ENCODE measurements around the gene LYZ.

The LYZ gene

DNA sequence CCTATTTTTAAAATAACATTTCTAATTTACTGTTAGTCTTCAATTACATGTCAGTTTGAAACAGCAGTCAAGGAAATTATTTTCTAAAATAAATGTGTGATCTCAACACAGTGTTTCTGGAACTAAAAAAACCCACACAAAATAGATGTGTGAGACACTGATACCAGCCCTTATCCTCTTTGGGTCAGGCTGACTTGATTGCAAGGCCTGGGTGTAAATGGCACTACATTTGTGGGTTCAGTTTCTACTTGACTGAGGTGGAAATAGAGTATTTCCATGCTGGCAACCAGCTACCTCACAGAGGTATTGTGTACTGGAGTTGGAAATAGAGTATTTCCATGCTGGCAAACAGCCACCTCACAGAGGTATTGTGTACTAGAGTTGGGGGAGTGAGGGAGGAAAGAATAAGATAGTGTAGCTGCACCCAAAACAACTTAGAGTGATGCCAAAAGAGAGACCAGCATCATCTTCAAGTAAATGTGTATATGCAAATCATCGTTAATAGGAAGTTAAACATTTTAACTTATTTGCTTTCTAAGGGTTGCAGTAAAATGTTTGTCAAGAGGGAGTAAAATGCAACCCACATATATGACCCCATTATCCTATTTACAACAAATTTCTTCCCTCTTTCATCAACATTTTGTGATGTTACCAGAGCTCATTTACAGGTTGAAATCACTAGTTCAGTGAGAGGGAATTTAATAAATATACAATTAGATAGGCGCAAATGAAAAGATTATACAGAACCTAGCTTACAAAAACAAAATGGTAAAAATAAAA is 10.7 kb upstream of the LYZ start:
- Mint-ChIP-seq H3K4me1 (peaks cover 9% of the 10 kb centered on the region), H3K9me3 (no peaks in the 10 kb centered on the region), H3K36me3 (ENCODE audit: low read depth) (no peaks in the 10 kb centered on the region), H3K4me3 (no peak overlapping the region), H3K27ac (no peak overlapping the region), H3K27me3 (ENCODE audit: low read depth, poor library complexity) (no peaks in the 10 kb centered on the region)
- TF ChIP-seq, protein P1, sequence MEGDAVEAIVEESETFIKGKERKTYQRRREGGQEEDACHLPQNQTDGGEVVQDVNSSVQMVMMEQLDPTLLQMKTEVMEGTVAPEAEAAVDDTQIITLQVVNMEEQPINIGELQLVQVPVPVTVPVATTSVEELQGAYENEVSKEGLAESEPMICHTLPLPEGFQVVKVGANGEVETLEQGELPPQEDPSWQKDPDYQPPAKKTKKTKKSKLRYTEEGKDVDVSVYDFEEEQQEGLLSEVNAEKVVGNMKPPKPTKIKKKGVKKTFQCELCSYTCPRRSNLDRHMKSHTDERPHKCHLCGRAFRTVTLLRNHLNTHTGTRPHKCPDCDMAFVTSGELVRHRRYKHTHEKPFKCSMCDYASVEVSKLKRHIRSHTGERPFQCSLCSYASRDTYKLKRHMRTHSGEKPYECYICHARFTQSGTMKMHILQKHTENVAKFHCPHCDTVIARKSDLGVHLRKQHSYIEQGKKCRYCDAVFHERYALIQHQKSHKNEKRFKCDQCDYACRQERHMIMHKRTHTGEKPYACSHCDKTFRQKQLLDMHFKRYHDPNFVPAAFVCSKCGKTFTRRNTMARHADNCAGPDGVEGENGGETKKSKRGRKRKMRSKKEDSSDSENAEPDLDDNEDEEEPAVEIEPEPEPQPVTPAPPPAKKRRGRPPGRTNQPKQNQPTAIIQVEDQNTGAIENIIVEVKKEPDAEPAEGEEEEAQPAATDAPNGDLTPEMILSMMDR (IDR thresholded peaks at IDR 0.05): no peak
- no peak for DNase-seq

DNA sequence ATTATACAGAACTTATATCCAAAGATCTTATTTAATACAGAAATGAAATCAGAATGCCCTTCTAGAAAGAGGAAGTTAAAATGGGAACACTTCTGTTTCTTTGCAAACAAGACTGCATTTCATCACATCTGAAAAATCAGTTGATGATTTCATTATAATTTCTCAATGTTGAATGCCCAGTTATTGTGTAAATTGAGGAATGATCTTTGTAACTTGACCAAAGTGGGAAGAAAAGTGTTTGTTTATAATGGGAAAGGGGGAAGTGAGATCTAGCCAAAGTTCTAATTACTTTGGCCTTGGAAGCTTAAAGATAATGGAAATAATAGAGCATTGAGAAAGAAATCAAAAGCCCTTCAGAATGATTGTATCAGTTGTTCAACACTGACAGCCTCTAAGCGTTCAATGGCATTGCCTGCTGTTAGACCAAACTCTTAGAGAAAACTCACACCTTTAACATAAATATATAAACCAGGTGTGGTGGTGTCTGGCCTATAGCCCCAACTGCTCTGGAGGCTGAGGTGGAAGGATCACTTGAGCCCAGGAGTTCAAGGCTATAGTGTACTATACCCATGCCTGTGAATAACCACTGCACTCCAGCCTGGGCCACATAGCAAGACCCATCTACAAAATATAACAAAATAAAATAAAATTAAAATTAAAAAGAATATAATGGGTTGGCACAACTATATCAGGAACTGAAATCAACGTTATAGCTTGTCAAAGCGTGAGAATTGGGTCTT is 9.9 kb upstream of the LYZ start:
- Mint-ChIP-seq H3K27me3 (ENCODE audit: low read depth, poor library complexity) (no peaks in the 10 kb centered on the region), H3K4me1 (peaks cover under 1% of the 10 kb centered on the region), H3K27ac (no peak overlapping the region), H3K4me3 (no peak overlapping the region), H3K36me3 (ENCODE audit: low read depth) (no peaks in the 10 kb centered on the region), H3K9me3 (no peaks in the 10 kb centered on the region)
- DNase-seq: no peak
- TF ChIP-seq, protein P1 (IDR thresholded peaks at IDR 0.05): no peak

DNA sequence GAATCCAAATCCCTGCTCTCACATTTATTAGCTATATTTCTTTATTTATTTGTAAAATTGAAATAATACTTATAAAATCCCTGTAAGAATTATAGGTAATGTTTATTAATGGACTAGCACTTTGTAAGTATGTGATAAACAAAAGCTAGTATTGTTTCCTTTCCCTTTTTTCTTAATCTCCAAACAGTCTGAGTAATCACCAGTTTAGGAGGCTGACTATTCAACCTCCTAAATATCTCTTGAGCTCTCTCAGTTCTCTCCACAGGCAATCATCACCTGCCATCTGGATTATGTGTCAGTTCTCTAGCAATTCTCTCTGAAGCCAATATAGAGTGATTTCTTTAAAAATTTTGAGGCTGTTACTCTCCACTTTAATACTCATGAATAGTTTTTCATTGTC is 9.2 kb upstream of the LYZ start:
- Mint-ChIP-seq H3K4me3 (no peak overlapping the region), H3K36me3 (ENCODE audit: low read depth) (no peaks in the 10 kb centered on the region), H3K27ac (no peak overlapping the region), H3K4me1 (no peaks in the 10 kb centered on the region), H3K27me3 (ENCODE audit: low read depth, poor library complexity) (no peaks in the 10 kb centered on the region), H3K9me3 (no peaks in the 10 kb centered on the region)
- no peak for DNase-seq
- TF ChIP-seq, protein P1 (IDR thresholded peaks at IDR 0.05): no peak

DNA sequence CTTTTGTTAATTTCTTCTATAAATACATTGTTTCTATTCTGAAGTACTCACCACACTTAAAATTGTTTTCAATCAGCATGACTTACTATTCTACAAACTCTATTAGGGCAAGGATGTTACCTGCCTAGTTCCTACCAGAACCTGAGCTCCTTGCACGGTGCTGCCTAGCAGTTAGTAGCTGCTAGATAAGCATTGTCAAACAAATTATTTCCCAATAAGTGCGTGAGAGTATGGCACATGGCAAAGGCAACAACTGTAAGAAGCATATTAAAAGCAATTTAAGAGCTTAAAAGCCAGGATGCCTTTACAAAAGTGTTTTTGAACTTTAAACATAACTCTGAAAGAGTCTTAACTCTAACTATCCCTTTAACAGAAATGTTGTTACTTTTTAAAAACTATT is 8.2 kb upstream of the LYZ start:
- no peak overlapping the region for H3K4me3 Mint-ChIP-seq
- H3K4me1 Mint-ChIP-seq: no peaks in the 10 kb centered on the region
- no peak overlapping the region for H3K27ac Mint-ChIP-seq
- TF ChIP-seq, protein P1 (IDR thresholded peaks at IDR 0.05): no peak
- H3K36me3 Mint-ChIP-seq (ENCODE audit: low read depth): no peaks in the 10 kb centered on the region
- H3K9me3 Mint-ChIP-seq: no peaks in the 10 kb centered on the region
- DNase-seq: no peak
- H3K27me3 Mint-ChIP-seq (ENCODE audit: low read depth, poor library complexity): peaks cover 3% of the 10 kb centered on the region

DNA sequence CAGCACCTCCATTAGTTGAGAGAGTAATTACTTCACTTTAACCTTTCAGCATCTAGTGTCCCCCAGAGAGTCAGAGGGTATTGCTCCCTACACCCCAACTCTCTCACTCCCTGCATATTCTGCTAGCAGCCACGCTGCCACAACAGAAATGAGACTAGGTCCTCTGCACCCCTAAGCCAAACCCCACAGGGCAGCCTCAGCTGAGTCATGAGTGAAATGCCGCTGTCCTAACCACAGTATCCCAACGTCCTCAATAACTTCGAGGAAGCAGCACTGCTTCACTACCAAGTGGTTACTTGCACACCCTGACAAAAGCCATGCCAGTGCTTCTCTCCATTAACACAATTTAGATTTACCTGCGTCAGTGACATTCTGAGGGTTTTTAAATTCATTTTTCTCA is 6.9 kb upstream of the LYZ start:
- no peak for DNase-seq
- no peaks in the 10 kb centered on the region for H3K36me3 Mint-ChIP-seq (ENCODE audit: low read depth)
- no peaks in the 10 kb centered on the region for H3K4me1 Mint-ChIP-seq

More for the DNA sequence above, 6.9 kb upstream of the LYZ start:
- H3K27me3 Mint-ChIP-seq (ENCODE audit: low read depth, poor library complexity): peaks cover 3% of the 10 kb centered on the region
- no peaks in the 10 kb centered on the region for H3K9me3 Mint-ChIP-seq
- TF ChIP-seq, protein P1 (IDR thresholded peaks at IDR 0.05): no peak
- no peak overlapping the region for H3K27ac Mint-ChIP-seq
- no peak overlapping the region for H3K4me3 Mint-ChIP-seq
